Hypothalamus (tissue), 51 donors: Measurements from ENCODE around the gene ITPKA.

Experiments used
- DNase-seq, 51 donors: peaks; one replicate each; lab custom pipeline; 2025; lab: John Stamatoyannopoulos, UW

ITPKA gene

DNA sequence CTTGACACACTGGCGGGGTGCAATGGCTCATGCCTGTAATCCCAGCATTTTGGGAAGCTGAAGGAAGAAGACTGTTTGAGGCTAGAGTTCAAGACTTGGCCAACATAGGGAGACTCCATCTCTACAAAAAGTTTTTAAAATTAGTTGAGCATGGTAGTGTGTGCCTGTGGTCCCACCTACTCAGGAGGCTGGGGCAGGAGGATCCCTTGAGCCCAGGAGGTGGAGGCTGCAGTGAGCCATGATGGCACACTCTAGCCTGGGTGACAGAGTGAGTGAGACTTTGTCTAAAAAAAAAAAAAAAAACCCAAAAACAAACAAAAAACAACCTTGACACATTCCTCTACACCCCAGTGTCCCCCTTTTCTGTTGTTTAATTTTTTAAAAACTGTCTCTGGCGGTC is 4.0 kb upstream of the ITPKA start:
- no peak for DNase-seq

DNA sequence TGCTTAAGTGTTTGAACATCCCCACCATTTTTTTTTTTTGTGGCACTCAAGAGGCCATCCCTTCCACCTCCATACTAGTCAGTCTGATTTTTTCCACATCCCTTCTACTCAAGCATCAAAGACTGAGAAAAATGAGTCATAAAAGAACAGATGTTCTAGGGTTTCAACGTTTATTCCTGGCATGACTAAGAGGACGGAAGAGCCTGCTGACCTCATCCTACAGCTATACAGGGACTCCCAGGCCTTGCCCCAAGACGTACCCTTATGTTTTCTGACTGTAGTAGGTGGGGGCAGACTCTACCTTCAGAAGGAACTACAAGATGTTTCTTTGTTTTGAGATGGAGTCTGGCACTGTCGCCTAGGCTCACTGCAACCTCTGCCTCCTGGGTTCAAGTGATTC is 3.3 kb upstream of the ITPKA start:
- DNase-seq: no peak

- DNase-seq: no peak
Observed at GRCh38 chr15:41491889-41492288, 1.8 kb upstream of the ITPKA start.

DNA sequence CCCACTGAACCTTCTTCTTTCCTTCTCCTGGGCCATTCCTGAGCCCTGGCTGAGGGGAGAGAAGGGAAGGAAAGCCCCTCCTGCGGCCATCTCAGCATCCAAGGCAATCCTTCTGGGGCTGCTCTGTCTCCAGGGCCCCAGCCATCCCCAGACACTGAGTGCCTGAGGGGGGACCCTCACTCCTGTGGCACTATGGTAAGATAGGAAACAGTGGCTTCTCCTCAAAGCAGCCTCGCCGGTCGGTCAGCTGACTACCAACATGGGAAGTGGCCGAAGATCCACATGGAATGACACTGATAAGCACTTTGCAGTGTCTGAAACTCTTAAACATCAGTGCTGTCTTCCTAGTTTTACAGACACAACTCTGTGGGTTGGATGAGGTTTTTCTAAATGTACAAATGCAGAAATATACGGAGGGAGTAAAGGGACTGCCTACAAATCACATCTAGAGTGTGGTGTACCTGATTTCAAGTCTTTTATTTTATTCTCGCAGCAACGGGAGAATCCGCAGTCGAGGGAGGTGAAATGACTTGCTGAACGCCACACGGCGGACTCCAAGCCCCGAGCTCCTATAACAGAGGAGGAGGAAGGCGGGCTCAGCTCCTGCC is 973 bp upstream of the ITPKA start:
- no peak for DNase-seq

GRCh38 chr15:41493902-41494189 is 172 bp downstream of the ITPKA start:
- DNase-seq: no peak

DNA sequence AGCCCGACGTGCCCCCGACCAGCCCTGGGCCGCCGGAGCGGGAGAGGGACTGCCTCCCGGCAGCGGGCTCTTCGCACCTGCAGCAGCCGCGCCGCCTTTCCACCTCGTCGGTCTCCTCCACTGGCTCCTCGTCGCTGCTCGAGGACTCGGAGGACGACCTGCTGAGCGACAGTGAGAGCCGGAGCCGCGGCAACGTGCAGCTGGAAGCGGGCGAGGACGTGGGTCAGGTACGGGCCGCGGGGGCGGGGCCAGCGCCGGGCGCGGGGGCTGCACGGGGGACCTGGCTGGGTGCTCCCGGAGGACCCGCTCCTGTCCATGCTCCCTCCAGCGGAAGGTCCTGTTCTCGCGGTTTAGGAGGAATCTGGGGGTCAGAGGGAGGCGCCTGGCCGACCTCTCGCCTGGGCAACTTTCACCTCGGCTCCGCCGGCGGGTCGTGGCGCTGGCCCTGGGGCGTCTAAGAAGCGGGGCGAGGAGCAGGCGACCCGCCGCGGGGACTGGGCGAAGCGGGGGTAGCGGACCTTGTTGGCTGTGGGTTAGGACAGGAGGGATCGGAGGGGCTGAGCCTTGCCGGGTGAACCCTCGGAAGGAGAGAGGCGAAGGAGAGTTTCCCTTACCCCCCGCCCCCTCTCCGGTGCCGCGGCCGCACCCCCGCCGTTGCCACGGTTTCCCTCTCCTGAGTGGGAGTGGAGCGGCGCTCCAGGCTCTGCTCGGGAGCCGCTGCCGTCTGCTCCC is 682 bp downstream of the ITPKA start:
- no peak for DNase-seq

DNA sequence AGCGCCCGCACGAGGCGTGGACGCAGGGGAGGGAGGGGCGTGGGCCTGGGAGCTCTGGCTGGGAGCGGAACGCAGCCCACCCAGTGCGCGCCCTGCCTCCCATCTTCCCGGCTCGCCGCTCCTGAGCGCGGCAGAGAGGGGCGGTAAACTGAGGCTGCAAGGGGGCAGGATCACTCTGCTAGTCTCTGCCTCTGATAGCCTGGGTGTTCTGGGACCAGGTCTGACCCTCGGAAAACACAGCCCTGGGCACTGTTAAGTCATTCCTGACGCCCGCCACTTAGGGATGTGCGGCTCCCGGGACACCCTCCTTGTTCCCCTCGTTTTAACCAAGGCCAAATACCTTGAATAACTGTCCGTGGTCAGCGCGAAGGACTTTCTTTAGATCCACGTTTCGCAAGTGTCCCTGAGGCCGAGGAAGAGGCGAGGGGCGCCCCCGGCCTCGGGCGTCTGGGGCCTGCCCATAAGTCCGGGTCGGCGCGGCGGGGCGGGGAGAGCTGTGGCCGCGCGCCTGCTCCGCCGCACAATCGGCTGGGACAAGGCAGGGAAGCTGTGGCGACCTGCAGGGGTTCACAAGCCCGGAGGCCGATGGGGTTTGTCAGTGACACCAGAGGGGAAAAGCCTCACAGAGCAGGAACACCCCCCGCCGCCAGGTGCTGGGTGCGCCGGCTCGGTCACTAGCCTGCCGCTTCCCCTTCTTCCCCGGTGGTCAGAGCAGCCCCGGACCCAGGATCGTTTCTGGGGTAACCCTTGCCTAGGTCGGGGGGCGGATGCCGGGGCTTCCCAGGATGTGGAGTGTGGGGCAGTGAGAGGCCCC is 1.5 kb downstream of the ITPKA start:
- no peak for DNase-seq

DNA sequence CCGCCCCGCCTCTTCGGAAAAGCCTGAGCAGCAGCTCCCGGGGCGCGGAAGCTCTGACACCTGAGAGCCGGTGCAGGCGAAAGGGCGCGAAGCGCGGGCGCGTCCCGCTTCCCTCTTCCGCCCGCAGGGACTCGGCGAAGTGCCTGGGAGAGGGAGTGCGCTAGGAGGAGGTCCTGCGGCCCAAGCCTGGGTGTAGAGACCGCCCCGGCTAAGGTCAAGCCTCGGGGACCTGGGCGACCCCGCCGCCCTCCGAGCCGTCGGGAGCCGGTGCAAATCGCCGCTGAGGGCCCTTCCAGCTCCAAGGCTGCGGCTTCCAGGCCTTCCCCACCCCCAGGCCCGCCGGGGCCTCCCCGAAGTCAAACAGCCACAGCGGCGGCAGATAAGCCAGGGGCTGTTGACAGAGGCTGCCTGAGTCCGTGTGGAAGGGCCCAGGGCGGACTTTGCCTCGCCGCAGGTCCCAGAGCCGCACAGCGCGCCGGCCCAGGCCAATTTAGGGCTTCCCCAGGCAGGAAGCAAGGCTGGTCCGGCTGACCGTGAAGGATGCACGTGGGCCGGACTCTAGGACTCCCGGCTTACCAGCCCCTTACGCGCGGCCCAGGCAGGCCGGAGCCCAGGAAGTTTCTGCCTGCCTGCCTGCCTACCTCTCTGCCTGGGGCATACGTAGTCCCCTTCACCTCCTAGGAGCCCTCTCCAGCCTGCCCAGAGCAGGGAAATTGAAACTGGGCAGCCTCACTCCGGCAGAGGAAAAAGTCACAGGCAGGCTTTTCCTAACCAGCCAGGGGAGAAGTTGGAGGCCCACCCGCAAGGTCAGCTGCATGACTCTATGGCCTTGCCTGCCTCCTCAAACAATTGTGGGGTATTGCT is 2.3 kb downstream of the ITPKA start:
- DNase-seq: no peak

GRCh38 chr15:41498657-41499056 is 5.0 kb downstream of the ITPKA start:
- no peak for DNase-seq

DNA sequence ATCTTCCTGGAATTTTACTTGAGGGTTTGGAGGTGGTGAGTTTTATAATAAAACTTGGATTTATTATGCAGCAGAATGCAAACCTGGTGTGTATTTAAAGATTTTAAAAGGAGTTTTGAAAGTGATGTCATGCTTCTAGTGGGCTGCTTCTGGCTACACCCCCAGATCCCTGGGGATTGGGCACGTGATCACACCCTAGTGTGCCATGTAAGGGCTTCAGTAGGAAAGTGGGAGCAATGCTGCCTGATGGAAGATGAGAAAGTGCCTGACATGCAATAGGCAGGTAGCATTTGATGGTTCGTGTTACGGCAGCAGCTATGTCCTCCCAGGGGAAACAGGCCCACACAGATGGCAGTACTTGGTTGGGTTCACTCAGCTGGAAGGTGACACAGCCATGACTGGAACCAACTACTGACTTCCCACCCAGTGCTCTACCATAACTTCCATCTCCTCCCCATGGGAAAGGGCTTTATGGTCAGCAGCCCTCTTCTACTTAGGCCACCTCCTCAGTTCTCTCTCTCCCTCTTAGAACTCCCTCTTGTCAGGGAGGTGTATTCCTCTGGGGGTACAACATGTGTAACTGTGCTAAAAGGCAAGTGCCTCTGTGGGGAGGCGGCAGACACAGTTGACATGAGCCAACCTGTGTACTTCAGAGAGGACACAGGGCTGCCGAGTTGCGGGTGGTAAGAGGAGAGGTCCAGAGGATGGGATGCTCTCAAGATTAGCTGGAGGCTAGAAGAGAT is 5.6 kb downstream of the ITPKA start:
- DNase-seq: peak in 3 of 51 donors; percentile 16 to 61 (median 31)

DNA sequence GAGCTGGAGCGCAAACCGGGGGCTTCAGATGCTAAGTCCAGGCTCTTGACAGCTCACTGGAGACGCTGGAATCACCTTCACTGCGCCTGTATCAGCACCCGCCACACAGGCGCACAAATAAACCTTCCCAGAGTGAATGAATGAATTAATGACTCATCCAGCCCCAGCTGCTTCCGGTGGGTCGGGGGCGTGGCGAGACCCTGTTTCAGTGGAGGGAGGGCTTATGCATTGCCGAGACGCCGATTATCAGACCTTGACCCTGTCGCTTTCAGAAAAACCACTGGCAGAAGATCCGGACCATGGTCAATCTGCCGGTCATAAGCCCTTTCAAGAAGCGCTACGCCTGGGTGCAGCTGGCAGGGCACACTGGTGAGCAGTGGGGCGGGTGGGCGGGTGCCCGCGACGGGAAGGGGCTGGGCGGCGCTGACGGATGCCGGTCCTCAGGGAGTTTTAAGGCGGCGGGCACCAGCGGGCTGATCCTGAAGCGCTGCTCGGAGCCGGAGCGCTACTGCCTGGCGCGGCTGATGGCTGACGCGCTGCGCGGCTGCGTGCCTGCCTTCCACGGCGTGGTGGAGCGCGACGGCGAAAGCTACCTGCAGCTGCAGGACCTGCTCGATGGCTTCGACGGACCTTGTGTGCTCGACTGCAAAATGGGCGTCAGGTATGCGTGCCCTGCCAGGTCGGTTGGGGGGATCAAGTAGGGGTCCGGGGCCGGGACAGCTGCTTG is 7.7 kb downstream of the ITPKA start:
- no peak for DNase-seq

DNA sequence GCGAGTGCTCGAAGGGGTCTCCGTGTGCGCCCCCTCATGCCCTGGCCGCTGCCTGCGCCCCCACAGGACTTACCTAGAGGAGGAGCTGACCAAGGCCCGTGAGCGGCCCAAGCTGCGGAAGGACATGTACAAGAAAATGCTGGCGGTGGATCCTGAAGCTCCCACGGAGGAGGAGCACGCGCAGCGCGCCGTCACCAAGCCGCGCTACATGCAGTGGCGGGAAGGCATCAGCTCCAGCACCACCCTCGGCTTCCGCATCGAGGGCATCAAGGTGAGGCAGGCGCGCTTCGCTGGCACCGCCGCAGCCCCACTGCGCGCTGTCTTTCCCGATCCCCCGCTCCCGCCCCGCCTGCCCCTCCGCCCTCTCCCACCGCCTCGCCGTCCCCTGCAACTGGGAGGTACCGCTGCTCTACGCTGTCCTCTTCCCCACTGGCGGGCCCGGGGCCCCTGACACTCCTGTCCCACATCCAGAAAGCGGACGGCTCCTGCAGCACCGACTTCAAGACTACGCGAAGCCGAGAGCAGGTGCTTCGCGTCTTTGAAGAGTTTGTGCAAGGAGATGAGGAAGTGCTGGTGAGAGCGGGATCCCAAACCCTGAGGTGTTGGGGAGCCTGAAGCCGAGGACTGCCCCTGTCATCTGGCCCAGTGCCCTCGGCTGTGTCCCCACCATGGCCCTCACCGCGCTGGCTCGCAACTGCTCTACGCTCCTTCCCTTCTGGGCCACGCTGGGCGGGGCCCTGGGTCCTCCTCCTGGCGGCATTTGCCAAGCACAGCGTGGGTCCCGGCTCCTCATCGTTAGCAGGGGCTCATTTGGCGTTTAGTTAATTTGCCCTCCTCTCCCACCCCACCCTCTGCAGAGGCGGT is 8.5 kb downstream of the ITPKA start:
- DNase-seq: no peak

- no peak for DNase-seq
Observed at GRCh38 chr15:41502795-41503668, 9.4 kb downstream of the ITPKA start.

- peak in 5 of 51 donors; percentile 7 to 12 (median 11) for DNase-seq
Observed at GRCh38 chr15:41503669-41504010, 10.0 kb downstream of the ITPKA start.

DNA sequence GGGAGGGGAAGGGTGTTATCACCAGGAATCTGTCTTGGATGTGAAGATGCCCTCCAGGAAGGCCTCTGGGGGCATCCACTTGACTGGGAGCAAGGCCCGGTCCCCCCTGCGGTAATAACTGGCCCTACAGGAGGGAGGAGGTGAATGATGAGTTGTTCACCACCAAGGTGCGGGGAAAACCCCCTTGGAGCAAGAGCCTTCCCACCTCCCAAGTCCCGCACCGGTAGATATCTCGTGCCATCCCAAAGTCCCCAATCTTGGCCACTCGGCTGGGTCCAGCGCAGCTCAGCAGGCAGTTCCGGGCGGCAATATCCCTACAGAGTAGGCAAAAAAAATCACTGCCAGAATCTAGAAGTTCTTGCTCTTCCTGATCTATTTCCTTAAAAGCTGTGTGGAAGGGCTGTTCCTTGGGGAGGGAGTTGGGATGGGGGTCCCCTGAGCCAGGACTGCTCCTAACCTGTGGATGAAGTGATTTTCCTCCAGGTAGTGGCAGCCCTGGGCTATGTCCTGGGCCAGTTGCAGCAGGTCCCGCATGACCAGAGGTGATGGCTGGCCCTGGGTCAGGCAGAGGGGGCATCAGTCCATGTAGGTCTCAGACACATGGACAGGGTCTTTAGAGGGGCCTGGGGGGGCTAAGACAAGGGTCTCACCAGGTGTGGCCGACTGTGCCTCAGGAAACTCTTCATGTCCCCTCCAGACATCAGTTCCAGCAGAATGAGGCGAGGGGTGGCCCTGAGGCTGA is 11.2 kb downstream of the ITPKA start:
- DNase-seq: no peak

DNA sequence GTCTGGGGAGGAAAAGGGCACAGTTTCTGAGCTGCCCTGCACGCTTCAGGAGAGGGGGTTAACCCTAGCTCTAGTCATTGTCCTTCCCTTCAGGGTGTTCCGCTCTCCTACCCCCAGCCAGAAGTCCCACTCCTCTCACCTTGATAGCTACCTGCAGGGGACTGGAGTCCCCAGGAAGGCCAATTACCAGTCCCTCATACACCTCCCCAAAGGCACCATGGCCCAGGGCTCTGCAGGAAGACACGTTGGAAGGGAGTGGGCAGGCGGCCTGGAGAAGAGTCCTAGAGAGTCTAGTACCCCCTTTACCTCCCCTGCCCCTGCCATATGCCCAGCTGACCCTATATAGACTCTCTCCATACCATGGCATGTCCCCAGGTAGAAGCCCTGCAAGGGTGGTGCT is 12.1 kb downstream of the ITPKA start:
- no peak for DNase-seq

DNA sequence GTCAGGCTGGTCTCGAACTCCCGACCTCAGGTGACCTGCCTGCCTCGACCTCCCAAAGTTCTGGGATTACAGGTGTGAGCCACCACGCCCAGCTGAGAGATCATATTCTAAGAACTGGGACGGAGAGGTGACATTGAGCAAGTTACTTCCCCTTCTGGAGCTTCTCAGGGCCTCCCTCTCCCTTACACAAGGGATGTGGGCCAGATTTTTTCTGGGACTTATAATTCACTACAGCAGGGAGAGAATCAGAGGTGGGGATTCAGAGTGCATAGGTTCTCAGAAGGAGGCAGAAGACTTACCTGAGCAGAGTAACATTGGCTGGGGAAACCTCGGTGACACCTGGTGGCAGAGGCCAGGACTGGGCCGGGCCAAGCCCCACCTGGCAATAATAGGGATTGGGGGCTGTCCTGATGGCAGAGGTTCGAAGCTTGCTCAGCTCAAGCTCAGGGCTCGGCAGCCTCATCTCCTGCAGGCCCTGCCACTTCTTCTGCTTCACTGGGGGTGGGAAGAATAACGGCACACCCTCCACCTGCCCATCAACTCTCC is 13.2 kb downstream of the ITPKA start:
- DNase-seq: no peak
